GM18951 (cell line): ENCODE results near the gene ARHGAP28.

Experiments used
- POLR2A ChIP-seq: IDR thresholded peaks from 4 replicates; pipeline ENCODE4 v1.6.1; 2011; ENCODE audit warnings: mild to moderate bottlenecking; ENCODE audit not compliant: insufficient read length, insufficient read depth; ENCODE audit errors: extremely low read depth
- in situ Hi-C: fragments of 300-500 bp; cut with MboI; formaldehyde crosslinking; loops from one replicate; pipeline ENCODE4 v1.12.0; 2022; ENCODE audit warnings: low sequenced_read_pairs, mixed read lengths, inconsistent platforms; ENCODE audit not compliant: unreplicated experiment

Gene ARHGAP28

DNA sequence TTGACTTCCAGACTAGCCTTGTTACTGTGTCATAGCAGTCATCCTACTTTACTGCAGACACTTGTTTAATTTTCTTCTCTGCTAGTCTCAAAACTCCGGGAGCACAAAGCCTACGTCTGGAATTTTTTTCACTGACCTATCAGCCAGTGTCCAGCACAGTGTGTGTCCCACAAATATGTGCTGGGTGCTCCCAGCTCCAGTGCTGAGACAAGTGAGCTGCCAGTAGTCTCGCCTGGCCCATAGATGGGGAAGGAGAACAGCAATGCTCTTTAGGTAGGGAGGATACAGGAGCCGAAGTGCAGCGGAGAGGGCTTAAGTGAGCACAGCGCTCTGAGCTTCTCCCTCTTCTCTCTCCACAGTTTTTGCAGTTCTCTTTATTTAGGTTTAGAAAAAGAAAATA, 34.0 kb downstream of the ARHGAP28 start:
- no peak for TF ChIP-seq POLR2A
- in situ Hi-C loops: no loop called here

DNA sequence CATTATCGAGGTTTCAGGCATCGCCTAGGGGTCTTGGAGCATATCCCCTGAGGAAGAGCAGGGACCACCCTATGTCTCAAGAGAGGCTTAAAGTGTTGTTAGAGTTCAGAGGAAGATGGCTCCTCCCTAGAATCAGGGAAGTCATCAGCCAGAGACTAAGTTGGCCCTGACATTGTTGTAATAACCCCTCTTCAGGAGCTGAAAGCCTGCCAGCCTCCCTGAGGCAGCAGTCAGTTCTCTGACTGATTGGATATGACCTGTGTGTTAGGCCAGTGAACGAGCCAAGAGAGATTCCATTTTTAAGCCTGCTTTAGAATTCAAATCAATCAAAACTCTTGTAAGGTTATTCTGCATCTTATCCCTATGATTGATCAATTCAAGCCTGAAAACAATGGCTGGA, 34.9 kb downstream of the ARHGAP28 start:
- TF ChIP-seq POLR2A: no peak
- in situ Hi-C loops: no loop called here

DNA sequence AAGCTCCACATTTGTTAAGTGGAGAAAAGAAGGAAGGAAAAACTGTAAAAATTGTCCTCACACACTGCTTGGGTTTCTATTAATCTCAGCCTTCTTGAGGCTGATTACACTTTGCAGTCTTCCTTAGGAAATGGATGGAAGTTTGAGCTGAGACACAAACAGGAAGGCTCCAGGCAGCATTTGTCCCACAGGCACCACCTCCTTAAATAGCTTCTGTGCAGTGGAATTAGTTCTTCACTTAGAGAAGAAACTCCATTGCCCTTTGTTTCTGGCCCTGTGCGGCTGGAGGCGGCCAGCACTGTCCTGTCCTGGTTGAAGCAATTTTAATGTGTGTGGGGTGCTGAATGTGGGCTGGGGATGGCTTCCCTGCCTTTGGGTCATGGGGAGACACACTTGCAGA, 44.3 kb downstream of the ARHGAP28 start:
- TF ChIP-seq POLR2A: no peak
- in situ Hi-C loops: no loop called here

DNA sequence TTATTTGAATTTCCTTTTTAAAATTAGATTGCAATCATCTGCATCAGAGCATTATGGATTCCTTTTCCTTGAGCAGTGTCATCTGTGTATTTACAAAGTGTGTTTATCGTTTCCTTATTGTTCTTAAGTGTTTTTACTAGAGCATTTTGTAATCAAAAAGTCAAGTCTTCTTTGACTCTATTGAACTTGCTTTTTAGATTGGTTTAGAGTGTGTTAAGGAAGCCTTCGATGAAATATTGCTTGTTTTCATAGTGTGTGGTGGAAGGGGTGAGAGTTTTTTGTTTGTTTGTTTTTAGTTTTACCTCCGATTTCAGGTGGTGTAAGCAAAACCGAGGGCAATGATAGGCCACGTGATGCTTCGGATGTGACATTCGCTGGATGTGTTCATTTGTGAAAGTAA, 45.7 kb downstream of the ARHGAP28 start:
- in situ Hi-C loops: no loop called here
- TF ChIP-seq POLR2A: no peak

DNA sequence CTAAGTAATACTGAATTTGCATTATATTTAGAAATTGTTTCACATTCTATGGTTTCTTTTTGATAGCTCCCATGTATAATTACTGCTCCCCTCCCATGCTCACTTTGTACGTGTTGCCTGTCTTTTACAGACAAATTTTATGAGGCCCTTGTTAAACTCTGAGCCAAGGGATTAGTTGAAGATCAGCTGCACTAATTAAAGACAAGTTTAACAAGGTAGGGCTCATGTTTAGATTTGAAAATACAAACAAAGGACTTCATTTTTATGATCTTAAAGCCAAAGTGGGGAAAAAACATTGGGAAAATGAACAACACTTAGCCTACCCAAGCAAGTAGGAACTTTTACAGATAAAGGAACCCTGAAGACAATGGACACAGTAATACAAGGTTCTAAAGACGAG, 46.2 kb downstream of the ARHGAP28 start:
- no peak for TF ChIP-seq POLR2A
- in situ Hi-C loops: no loop called here

DNA sequence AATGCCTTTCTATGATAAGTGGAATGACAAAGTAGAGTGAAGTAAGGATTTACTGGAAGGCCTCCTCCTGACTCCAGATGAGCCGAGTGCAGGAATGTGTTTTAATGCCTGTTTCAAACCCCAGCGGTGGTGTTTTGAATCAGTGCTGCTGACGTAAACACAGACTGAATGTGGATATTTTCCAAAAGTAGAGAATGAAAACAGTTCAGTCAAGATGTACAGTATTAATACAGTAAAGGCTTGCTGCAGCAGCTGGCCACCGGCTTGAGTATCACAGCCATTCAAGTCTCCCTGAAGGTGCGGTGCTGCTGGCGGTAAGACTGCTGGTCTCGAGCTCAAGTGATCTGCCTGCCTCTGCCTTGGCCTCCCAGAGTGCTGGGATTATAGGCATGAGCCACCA, 46.7 kb downstream of the ARHGAP28 start:
- in situ Hi-C loops: no loop called here
- TF ChIP-seq POLR2A: no peak

DNA sequence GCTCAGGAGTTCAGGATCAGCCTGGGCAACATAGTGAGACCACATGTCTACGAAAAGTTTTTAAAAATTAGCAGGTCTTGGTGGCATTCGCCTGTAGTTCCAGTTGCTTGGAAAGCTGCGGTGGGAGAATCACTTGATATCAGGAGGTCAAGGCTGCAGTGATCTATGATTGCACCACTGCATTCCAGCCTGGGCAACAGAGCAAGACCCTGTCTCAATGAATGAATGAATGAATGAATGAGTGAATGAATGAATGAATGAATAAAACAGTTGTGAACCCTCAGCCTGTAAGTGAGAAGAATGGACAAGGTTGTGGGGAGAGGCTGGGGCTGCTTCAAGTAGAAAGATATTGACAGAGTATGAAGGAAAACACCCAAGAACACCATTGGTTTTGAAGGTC, 48.0 kb downstream of the ARHGAP28 start:
- in situ Hi-C loops: no loop called here
- no peak for TF ChIP-seq POLR2A

DNA sequence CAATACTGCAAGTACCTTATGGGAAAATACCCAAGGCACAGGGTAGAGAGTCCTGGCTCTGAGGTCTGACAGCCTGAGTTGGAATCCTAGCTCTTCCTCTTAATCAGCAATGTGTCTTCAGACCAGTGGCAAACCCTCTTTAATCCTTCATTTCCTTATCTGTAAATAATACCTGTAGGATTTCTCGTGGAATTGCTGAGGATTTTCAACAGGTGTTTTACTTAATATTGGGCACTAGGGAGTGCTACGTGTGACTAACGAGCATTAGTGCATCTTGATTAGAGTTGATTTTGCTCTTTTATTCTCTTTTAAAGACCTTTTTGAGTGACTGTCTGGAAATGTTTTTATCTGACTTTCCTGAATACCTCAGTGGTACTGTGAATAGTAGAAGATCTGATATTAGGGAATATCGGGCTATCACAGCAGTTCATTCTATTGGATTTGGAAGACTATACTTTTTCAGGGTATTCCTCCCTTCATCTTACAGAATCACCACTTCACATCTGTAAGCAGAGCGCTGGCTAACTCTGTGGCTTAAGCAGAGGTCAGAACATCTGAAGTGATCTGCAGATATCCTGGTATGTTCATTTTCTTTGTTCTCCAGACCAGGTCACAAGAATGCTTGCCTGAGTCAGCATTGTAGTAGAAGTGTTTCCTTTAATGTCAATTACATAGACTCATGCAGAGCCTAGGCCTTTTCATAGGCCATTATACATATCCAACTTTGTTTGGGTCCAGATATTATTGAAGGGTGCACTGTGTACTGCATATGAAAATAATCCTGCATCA, 49.1 kb downstream of the ARHGAP28 start:
- no peak for TF ChIP-seq POLR2A
- in situ Hi-C loops: no loop called here

DNA sequence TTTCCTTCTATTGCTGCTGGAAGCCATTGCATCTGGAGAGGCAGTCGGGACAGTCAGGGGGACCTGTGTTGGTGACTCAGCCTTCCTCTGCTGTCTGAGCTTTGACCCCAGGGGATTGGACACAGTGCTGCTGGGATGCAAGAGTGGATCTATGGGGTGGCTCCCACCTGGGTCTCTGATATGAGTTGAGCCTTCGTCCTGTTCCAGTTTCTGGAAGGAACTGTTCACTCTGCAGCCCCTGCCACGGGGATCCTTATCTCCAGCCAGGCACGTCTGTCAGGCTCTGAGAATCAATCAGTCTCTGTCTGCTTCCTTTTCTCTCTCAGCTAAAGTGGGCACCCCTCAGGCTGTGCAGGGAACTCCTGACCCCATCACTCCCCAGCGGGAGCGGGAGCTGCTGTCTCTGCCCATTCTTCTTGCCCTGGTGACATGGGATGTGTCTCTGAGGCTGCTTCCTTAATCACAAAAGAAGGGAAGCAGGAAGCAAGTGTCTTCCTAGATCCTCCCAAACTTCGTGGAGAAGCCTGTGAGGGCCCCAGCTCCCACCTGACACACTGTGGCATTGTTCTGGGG, 51.7 kb downstream of the ARHGAP28 start:
- in situ Hi-C loops: no loop called here
- no peak for TF ChIP-seq POLR2A

DNA sequence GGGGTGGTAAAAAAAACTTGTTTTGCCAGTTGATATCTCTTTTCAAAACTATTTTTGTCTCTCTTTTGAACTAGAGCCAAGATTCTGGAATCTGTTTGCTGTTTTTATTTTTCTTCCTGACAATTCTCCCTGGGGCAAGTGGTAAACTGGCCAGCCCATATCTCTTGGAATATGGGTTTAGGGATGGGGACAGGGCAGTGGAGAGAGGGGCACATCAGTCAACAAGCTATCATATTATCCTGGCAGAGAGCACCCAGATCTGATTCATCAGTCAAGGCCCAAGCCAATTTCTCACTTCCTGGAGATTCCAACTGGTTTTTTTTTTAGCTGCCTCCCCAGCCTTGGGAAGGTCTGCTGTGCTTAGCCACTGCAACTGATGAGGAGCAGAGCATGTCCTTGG, 52.3 kb downstream of the ARHGAP28 start:
- in situ Hi-C loops: no loop called here
- TF ChIP-seq POLR2A: no peak

DNA sequence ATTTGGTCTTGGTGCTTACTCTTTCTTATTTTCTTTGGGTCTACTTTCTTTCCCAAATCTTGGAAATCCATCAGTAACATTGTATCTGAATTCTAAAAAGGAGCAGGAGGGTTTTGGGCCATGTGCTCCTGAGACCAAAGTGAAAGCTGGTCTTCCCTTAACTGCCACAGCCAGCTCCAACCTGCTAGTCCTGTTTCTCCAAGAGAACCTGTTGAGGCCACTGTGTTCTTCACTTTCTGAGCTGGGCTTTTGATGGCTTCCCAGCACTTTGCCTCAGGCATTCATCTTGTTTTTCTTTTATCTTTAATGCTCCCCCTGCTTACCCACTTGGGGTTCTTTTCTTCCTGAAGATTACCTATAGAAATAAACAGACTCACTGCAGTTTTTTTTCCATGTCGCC, 53.3 kb downstream of the ARHGAP28 start:
- in situ Hi-C loops: no loop called here
- no peak for TF ChIP-seq POLR2A

DNA sequence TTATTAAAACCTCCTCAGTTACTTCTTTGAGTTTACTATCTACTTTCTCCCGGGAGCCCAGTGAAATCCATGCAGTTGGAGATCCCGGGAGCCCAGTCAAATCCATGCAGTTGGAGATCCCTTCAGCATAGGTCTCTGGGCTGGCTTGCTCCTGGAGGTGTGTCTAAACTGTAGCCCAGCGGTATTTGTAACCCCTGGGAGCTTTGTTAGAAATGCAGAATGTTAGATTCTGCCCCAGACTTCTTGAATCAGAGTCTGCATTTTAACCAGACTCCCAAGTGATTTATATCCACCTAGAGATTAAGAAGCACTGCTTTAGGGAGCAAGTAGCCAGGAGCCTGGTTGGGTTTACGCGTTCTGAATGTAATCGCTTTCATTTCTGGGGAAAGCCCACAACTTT, 54.5 kb downstream of the ARHGAP28 start:
- in situ Hi-C loops: no loop called here
- TF ChIP-seq POLR2A: no peak

DNA sequence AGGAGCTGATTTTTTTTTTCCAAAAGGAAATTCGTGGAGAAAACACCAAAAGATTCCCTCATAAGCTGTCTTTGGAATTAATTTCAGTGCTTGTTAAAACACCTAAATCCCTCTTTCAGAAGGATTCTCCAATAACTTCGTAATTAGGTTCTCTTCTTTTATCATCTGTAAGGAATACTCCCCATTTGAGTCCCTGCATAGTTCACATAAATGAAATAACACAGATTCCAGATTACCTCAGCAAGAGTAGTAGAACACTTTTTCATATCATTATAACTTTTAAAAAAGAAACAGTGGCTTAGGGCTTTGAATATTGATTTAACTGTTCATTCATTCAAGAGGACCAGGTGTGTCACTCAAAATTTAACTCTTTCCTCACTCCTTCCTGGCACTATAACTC, 55.5 kb downstream of the ARHGAP28 start:
- TF ChIP-seq POLR2A: no peak
- in situ Hi-C loops: no loop called here

DNA sequence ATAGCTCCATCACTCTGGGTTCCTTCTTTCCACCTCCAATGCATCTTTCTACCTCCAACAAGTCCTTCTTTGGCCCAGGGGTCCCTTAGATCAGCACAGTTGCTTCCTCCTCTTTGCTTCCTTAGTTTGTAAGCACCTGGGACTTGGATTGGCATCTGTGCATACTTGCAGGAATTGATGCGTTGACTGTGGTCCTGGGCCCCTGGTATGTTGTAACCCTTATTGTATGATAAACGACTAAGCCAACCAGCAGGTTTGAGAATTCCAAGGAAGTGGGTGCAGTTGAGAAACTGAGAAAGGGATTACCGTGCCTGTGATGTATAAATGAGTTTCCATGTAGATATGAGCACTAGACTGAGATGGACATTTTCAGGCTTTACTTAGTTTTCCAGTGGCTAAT, 55.9 kb downstream of the ARHGAP28 start:
- in situ Hi-C loops: no loop called here

More for the DNA sequence above, 55.9 kb downstream of the ARHGAP28 start:
- no peak for TF ChIP-seq POLR2A
